Ovary (tissue), 3 donors: ENCODE data around the gene ZNF678.

Source experiments
- POLR2A ChIP-seq: fragments of 450-650 bp; IDR thresholded peaks from one replicate; pipeline ENCODE4 v1.6.1; 2017; ENCODE audit warnings: antibody characterized with exemption, mild to moderate bottlenecking, moderate library complexity
- TF ChIP-seq, protein P1 (sequence below), 3 donors: fragments of 450-650 bp in 2 of 3; fragments of 200-600 bp in 1 of 3; IDR thresholded peaks; one replicate each; pipeline versions ENCODE4 v1.5.1 to v1.8.0; 2016 to 2022; ENCODE audit warnings: antibody characterized with exemption in 3 of 3, mild to moderate bottlenecking in 1 of 3
- donor health status: DM: no; HTN: no; CAD: no.

DNA sequence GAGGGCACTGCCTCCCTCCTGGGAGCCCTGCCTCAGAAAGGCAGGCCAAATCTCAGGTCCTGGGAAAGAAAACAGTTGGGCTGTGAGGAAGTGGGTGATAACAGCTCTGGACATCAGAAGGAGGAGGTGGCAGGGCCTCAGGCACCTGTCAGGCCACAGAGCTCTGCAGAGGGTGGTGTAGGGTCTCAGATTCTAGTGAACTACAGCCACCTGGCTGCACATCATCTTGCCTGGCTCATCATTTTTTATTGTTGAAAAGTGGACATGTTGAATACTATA is 15.3 kb upstream of the ZNF678 start:
- TF ChIP-seq, protein P1, sequence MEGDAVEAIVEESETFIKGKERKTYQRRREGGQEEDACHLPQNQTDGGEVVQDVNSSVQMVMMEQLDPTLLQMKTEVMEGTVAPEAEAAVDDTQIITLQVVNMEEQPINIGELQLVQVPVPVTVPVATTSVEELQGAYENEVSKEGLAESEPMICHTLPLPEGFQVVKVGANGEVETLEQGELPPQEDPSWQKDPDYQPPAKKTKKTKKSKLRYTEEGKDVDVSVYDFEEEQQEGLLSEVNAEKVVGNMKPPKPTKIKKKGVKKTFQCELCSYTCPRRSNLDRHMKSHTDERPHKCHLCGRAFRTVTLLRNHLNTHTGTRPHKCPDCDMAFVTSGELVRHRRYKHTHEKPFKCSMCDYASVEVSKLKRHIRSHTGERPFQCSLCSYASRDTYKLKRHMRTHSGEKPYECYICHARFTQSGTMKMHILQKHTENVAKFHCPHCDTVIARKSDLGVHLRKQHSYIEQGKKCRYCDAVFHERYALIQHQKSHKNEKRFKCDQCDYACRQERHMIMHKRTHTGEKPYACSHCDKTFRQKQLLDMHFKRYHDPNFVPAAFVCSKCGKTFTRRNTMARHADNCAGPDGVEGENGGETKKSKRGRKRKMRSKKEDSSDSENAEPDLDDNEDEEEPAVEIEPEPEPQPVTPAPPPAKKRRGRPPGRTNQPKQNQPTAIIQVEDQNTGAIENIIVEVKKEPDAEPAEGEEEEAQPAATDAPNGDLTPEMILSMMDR (IDR thresholded peaks at IDR 0.05): no peak
- no peak for TF ChIP-seq POLR2A
